ENCODE measurements around the gene BMP6.
A peak's percentile ranks its signal among the peaks of the same experiment; 100 is the strongest.

BMP6 gene

DNA sequence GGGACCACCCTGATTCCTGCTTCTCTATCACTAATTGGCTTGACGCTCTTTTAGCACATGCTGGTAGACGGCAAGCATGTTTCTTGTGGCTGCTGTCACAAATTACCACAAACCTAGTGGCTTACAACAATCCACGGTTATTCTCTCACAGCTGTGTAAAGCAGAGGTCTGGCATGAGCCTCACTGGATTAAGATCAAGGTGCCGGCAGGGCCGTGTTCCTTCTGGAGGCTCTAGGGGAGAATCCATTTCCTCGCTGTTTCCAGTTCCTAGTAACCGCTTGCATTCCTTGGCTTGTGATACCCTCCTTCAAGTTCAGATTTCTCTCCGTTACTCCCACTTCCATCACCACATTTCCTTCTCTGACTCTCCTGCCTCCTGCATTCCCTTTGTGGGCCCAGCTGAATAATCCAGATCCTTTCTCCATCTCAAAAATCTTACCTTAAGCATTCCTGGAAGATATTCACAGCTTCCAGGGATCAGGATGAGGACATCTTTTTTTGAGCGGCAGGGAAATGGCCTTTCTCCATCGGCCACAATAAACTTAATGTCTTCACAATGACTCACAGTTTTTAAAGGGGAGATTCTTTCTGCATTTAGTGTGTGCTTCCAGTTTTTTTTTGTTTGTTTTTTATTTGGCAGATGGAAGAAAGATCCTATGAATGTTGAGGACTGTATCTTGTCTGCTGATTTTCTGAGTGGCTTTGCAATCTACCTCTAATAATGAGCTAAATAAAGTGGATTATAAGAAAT lies 39.9 kb downstream of the BMP6 start:
- peak; percentile 22 for DNase-seq (ENCODE audit: low read depth)
- H3K4me3 ChIP-seq (ENCODE audit: control insufficient read depth, low read depth, low read length): no peak overlapping the region
- TF ChIP-seq, protein P1, sequence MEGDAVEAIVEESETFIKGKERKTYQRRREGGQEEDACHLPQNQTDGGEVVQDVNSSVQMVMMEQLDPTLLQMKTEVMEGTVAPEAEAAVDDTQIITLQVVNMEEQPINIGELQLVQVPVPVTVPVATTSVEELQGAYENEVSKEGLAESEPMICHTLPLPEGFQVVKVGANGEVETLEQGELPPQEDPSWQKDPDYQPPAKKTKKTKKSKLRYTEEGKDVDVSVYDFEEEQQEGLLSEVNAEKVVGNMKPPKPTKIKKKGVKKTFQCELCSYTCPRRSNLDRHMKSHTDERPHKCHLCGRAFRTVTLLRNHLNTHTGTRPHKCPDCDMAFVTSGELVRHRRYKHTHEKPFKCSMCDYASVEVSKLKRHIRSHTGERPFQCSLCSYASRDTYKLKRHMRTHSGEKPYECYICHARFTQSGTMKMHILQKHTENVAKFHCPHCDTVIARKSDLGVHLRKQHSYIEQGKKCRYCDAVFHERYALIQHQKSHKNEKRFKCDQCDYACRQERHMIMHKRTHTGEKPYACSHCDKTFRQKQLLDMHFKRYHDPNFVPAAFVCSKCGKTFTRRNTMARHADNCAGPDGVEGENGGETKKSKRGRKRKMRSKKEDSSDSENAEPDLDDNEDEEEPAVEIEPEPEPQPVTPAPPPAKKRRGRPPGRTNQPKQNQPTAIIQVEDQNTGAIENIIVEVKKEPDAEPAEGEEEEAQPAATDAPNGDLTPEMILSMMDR (conservative IDR thresholded peaks at IDR 0.05; ENCODE audit: control insufficient read depth, insufficient read depth, low read depth, low read length): no peak

DNA sequence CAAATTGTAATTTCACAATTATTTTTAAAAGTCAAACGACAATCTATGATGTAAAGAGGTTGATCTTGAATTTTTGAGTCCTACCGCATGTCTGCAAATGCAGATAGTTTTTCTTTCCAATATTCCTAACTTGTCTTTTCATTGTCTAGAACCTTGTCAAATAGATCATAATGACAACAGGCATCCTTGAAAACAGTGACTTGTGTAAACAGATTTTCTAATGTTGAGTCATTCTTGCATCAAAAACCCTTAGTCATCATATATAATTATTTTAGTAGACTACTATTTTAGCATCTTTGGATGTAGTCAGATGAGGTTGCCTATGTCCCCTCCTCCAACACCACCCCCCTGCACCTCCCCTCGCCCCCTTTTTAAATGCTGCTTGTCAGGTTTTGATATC lies 43.8 kb downstream of the BMP6 start:
- TF ChIP-seq, protein P1 (conservative IDR thresholded peaks at IDR 0.05; ENCODE audit: control insufficient read depth, insufficient read depth, low read depth, low read length): no peak
- DNase-seq (ENCODE audit: low read depth): peak; percentile 47
- H3K4me3 ChIP-seq (ENCODE audit: control insufficient read depth, low read depth, low read length): no peak overlapping the region

DNA sequence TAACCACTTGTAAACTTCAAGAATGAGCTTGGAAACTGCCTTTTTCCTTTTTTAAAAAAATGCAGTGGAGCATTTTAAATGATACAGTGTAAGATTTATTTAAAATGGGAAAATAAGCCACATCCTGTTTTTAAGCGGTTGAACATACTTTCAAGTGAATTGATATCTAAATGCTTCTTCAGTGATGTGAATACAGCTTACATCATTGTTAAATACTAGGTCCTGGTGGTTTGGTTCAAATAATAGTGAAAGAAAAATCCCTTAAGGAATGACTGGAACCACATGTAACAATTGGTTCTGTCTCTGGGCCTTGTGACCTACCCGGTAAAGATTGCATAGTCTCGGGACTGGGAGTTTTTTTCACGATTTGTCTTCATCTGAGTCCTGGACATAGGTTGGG lies 44.2 kb downstream of the BMP6 start:
- H3K4me3 ChIP-seq (ENCODE audit: control insufficient read depth, low read depth, low read length): no peak overlapping the region
- DNase-seq (ENCODE audit: low read depth): no peak
- TF ChIP-seq, protein P1 (conservative IDR thresholded peaks at IDR 0.05; ENCODE audit: control insufficient read depth, insufficient read depth, low read depth, low read length): no peak

DNA sequence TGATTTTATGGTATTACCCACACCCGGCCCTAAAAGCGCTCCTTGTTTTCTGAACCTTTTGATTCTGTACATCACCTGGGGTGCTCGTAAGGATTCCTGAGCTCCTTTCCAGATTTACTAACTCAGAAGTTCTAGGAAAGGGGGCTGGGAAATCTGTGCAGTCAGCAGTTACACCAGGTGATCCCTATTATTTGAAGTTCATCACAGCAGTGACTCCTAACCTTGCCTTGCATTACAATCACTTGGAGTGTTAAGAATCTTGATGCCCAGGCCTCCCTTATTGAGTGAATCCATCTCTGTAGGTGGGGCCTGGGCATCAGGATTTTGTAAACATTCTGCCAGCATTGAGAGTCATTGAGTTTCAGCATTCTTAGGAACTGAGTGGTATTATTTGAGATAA lies 44.7 kb downstream of the BMP6 start:
- no peak for DNase-seq (ENCODE audit: low read depth)
- no peak overlapping the region for H3K4me3 ChIP-seq (ENCODE audit: control insufficient read depth, low read depth, low read length)
- TF ChIP-seq, protein P1 (conservative IDR thresholded peaks at IDR 0.05; ENCODE audit: control insufficient read depth, insufficient read depth, low read depth, low read length): no peak

DNA sequence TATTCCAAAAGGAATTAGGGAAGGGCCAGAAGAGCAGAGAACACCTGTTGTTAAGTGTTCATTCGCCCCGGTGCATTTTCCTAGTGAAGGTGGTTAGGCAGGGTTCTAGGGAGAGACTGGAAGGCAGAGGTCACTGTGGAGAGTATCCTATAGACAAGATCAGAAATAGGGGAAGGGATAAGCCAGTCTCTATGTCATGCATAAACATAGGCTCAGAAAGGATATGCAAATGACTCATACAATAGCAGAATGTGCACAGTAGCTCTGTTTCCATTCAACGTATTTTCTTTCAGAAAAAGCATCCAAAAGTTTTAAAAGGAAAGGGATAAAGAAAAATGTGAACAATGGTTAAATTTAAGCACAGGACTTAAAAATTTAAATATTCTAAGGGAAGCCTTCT lies 47.4 kb downstream of the BMP6 start:
- no peak overlapping the region for H3K4me3 ChIP-seq (ENCODE audit: control insufficient read depth, low read depth, low read length)
- TF ChIP-seq, protein P1 (conservative IDR thresholded peaks at IDR 0.05; ENCODE audit: control insufficient read depth, insufficient read depth, low read depth, low read length): no peak
- no peak for DNase-seq (ENCODE audit: low read depth)

DNA sequence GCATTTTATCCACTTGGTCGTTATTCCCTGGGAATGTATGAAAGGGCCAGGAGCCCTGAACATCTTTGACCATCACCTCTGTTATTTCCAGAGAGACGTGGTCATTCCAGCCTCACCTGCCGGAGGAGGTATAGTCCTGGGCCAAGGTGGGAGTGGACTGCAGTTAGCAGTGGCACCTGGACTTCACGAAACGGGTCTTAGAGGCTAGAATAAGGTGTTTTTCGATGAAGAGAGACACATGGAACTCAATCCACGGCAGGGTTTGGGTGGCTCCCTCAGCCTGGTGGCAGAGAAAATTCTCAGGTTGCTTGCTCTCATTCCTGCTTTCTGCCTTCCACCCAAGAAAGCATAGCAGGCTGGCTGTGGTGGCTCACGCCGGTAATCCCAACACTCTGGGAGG lies 48.0 kb downstream of the BMP6 start:
- DNase-seq (ENCODE audit: low read depth): no peak

More for the DNA sequence above, 48.0 kb downstream of the BMP6 start:
- TF ChIP-seq, protein P1 (conservative IDR thresholded peaks at IDR 0.05; ENCODE audit: control insufficient read depth, insufficient read depth, low read depth, low read length): no peak
- no peak overlapping the region for H3K4me3 ChIP-seq (ENCODE audit: control insufficient read depth, low read depth, low read length)

Measured in fibroblast of mammary gland (primary cell).